Naive thymus-derived CD4-positive, alpha-beta T cell (primary cell): ENCODE data around the gene MFAP3. TPM values are rescaled to one million over a fixed set of nuclear protein-coding genes. Genes with fewer than 3 reads are reported as not detected.
"Not testable (repeated sequence)": the region's sequence is repeated elsewhere in the genome, so short reads cannot be mapped to it uniquely, and the experiment has no call there.

Source experiments
- ATAC-seq: fragments of 150-1000 bp; cut with Tn5 transposase; 2 replicates; pipeline ENCODE4 v1.10.0; 2021; ENCODE audit warnings: mild to moderate bottlenecking, moderate library complexity
- CTCF ChIA-PET: fragments of 350-600 bp; sonication (Branson Sonifier 250); formaldehyde crosslinking; loops from one replicate; lab custom pipeline; 2021; ENCODE audit warnings: antibody characterized with exemption; lab: Charles Lee
- POLR2A ChIA-PET: fragments of 350-600 bp; sonication (Branson Sonifier 250); formaldehyde crosslinking; loops from one replicate; lab custom pipeline; 2021; ENCODE audit warnings: antibody characterized with exemption, inconsistent platforms; lab: Charles Lee
- DNase-seq, 9 donors: peaks; one replicate each; pipeline versions ENCODE4 v3.0.0 to v3.0.0-alpha.2; 2020 to 2022; ENCODE audit warnings: mixed read lengths in 1 of 9
- H3K27ac ChIP-seq: one replicate; pipeline ENCODE4 v1.7.0; 2013; ENCODE audit warnings: mild to moderate bottlenecking, low read depth, low read length, moderate library complexity
- H3K27me3 ChIP-seq, 2 donors: one replicate each; pipeline ENCODE4 v1.7.0; 2013; ENCODE audit warnings: low read length in 2 of 2, mild to moderate bottlenecking in 2 of 2, moderate library complexity in 2 of 2; ENCODE audit not compliant: control insufficient read depth in 2 of 2, insufficient read depth in 2 of 2
- H3K36me3 ChIP-seq, 3 experiments: 1 replicate in 2 of 3; 2 replicates in 1 of 3; pipeline ENCODE4 v1.7.0; 2013; ENCODE audit warnings: low read length in 3 of 3, mild to moderate bottlenecking in 3 of 3, moderate library complexity in 1 of 3; ENCODE audit not compliant: insufficient read depth in 3 of 3, control insufficient read depth in 2 of 3
- H3K4me1 ChIP-seq, 2 donors: one replicate each; pipeline ENCODE4 v1.7.0; 2013; ENCODE audit warnings: low read length in 2 of 2, mild to moderate bottlenecking in 2 of 2, moderate library complexity in 1 of 2; ENCODE audit not compliant: control insufficient read depth in 2 of 2, insufficient read depth in 2 of 2
- H3K4me3 ChIP-seq: 2 replicates; pipeline ENCODE4 v1.7.0; 2013; ENCODE audit warnings: mild to moderate bottlenecking, low read length
- H3K9me3 ChIP-seq, 3 experiments: 1 replicate in 2 of 3; 2 replicates in 1 of 3; pipeline ENCODE4 v1.7.0; 2013; ENCODE audit warnings: low read length in 3 of 3; ENCODE audit not compliant: control insufficient read depth in 2 of 3
- H3K27ac Mint-ChIP-seq, 9 donors: one replicate each; pipeline ENCODE4 v1.8.0; 2020 to 2022; ENCODE audit warnings: mixed read lengths in 9 of 9, mild to moderate bottlenecking in 8 of 9, moderate library complexity in 5 of 9, inconsistent platforms in 2 of 9
- H3K27me3 Mint-ChIP-seq, 5 donors: one replicate each; pipeline ENCODE4 v1.8.0; 2021 to 2022; ENCODE audit warnings: mixed read lengths in 5 of 5, mild to moderate bottlenecking in 1 of 5
- H3K36me3 Mint-ChIP-seq, 5 donors: one replicate each; pipeline ENCODE4 v1.8.0; 2020 to 2022; ENCODE audit warnings: mixed read lengths in 5 of 5, mild to moderate bottlenecking in 3 of 5, inconsistent platforms in 1 of 5
- H3K4me1 Mint-ChIP-seq, 7 donors: one replicate each; pipeline ENCODE4 v1.8.0; 2020 to 2022; ENCODE audit warnings: mixed read lengths in 7 of 7, mild to moderate bottlenecking in 3 of 7, inconsistent platforms in 1 of 7
- H3K4me3 Mint-ChIP-seq, 10 donors: one replicate each; pipeline ENCODE4 v1.8.0; 2020 to 2022; ENCODE audit warnings: mild to moderate bottlenecking in 10 of 10, mixed read lengths in 10 of 10, moderate library complexity in 6 of 10, inconsistent platforms in 2 of 10
- H3K9me3 Mint-ChIP-seq, 11 donors: one replicate each; pipeline ENCODE4 v1.8.0; 2020 to 2022; ENCODE audit warnings: mixed read lengths in 11 of 11, mild to moderate bottlenecking in 4 of 11, inconsistent platforms in 1 of 11, moderate library complexity in 1 of 11
- intact Hi-C, 2 donors: fragments of 100-400 bp; cut with micrococcal nuclease; formaldehyde crosslinking; loops; one replicate each; pipeline ENCODE4 v1.15.1; 2023
- polyA plus RNA-seq, 2 donors: library from polyadenylated mRNA; unstranded; fragments of 300-500 nt; fragmentation: Illumina TruSeq; gene quantifications; one replicate each; pipeline ENCODE4 v1.2.3, GENCODE V29; 2021
- total RNA-seq, 6 experiments: library from RNA in 5 of 6; stranded (reverse) in 5 of 6; gene quantifications; 1 replicate in 5 of 6; 2 replicates in 1 of 6; pipeline ENCODE4 v1.2.3 and lab custom pipeline; 2021 to 2026

The MFAP3 gene
- total and polyA plus RNA-seq, 7 experiments from 2014 or later = 5.6 to 30.6 (median 16.8) TPM

DNA sequence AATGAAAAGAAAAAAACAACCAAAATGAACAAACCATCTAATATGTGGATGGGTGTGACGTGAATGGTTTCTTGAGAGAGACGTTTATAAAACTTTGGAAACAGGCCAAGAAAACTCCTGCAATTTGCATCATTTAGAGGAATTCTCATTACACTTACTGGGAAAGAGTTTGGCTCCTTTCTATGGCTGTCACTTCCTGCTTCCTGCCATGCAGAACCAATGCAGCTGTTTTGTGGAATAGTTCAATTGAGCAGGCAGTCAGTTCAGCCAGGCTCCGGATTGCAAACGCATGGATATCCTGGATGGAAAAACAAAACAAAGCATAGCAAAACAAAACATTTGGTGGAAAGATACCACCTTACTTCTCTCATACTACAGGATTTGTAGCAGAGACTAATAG, 36.7 kb upstream of the MFAP3 start:
- CTCF ChIA-PET = no interaction called here
- Histone ChIP-seq H3K27ac (no peak overlapping the region), H3K27me3 (no peaks in the 10 kb centered on the region), H3K9me3 (no peaks in the 10 kb centered on the region), H3K36me3 (peaks cover 0 to 45% (median 0%) of the 10 kb centered on the region in 3 experiments), H3K4me1 (no peaks in the 10 kb centered on the region), H3K4me3 (no peak overlapping the region)
- H3K36me3 Mint-ChIP-seq = peaks cover 16 to 71% (median 52%) of the 10 kb centered on the region in 5 donors
- no peak for DNase-seq
- no peak overlapping the region for H3K4me3 Mint-ChIP-seq
- no peaks in the 10 kb centered on the region for H3K4me1 Mint-ChIP-seq
- POLR2A ChIA-PET = interaction anchor here (0.7 kb wide), 1 partner anchor 34 kb away, joined by 3 read pairs; no protein-coding TSS in a partner anchor
- intact Hi-C loops = no loop called here
- no peak for ATAC-seq
- no peaks in the 10 kb centered on the region for H3K27me3 Mint-ChIP-seq
- H3K9me3 Mint-ChIP-seq = peaks cover 0 to 6% (median 0%) of the 10 kb centered on the region in 11 donors
- no peak overlapping the region for H3K27ac Mint-ChIP-seq

DNA sequence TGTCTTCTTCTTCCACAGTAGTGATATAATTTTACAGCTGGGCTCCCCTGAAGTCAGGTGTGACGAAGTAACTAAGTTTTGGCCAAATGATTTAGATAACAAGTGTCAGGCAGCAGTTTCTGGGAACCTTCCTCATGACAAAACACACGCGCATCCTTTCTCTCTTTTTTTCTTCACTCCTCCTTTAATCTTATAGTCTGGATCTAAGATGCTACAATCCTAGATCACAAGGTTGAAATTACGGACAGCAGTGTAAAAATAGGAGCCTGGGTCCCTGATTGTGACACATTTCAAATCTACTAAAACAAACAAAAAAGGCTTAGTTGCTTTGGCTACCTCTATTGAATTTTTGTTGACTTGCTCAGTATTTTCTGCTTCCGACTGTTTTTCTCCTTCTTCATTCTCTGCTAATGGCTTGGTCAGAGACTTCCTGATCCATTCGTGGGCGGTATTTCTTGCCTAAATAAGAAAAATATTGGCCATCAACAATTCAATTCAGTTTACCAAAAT, 36.2 kb upstream of the MFAP3 start:
- H3K36me3 ChIP-seq = peaks cover 0 to 42% (median 0%) of the 10 kb centered on the region in 3 experiments
- no peaks in the 10 kb centered on the region for H3K27me3 ChIP-seq
- POLR2A ChIA-PET = interaction anchor here (0.7 kb wide), 1 partner anchor 33 kb away, joined by 3 read pairs; no protein-coding TSS in a partner anchor
- ATAC-seq (no peak), DNase-seq (no peak)
- H3K4me1 ChIP-seq = no peaks in the 10 kb centered on the region
- Mint-ChIP-seq H3K27me3 (no peaks in the 10 kb centered on the region), H3K4me3 (no peak overlapping the region), H3K27ac (no peak overlapping the region), H3K4me1 (no peaks in the 10 kb centered on the region), H3K36me3 (peaks cover 14 to 70% (median 49%) of the 10 kb centered on the region in 5 donors), H3K9me3 (peaks cover 0 to 6% (median 0%) of the 10 kb centered on the region in 11 donors)
- H3K27ac ChIP-seq = no peak overlapping the region
- CTCF ChIA-PET = no interaction called here
- intact Hi-C loops = no loop called here
- H3K9me3 ChIP-seq = no peaks in the 10 kb centered on the region
- H3K4me3 ChIP-seq = no peak overlapping the region

GRCh38 chr5:154005648-154006047, 33.1 kb upstream of the MFAP3 start:
- POLR2A ChIA-PET = no interaction called here
- Histone ChIP-seq H3K27ac (no peak overlapping the region), H3K9me3 (no peaks in the 10 kb centered on the region), H3K4me3 (no peak overlapping the region), H3K36me3 (peaks cover 0 to 38% (median 0%) of the 10 kb centered on the region in 3 experiments), H3K4me1 (no peaks in the 10 kb centered on the region), H3K27me3 (no peaks in the 10 kb centered on the region)
- H3K4me3 Mint-ChIP-seq = no peak overlapping the region
- peaks cover 5 to 74% (median 47%) of the 10 kb centered on the region in 5 donors for H3K36me3 Mint-ChIP-seq
- H3K27me3 Mint-ChIP-seq = no peaks in the 10 kb centered on the region
- no peaks in the 10 kb centered on the region for H3K9me3 Mint-ChIP-seq
- CTCF ChIA-PET = interaction anchor here (0.6 kb wide), 1 partner anchor 15 kb away, joined by 3 read pairs; no protein-coding TSS in a partner anchor
- H3K4me1 Mint-ChIP-seq = no peaks in the 10 kb centered on the region
- intact Hi-C loops = no loop called here
- H3K27ac Mint-ChIP-seq = no peak overlapping the region
- no peak for ATAC-seq
- DNase-seq = no peak

DNA sequence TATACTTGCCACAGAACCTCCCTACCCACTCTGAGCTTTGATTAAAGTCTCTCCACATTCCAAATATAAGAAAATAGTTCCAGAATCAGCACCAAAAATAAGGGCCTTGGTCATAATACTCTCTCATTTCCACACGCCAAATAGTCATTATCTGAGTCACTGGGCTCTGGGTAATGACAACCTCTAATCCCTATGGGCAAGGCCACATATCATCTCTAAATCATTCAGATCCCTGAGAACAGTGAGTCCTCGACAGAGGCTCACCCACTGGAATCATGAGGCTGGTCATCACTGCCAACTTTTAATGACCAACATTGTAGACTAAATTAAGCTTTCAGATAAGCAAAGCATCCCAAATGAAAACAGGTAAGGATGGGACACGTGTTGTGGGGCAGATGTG, 28.1 kb upstream of the MFAP3 start:
- H3K4me1 Mint-ChIP-seq = peaks cover 0 to 8% (median 0%) of the 10 kb centered on the region in 7 donors
- Histone ChIP-seq H3K27me3 (no peaks in the 10 kb centered on the region), H3K4me3 (no peak overlapping the region), H3K9me3 (no peaks in the 10 kb centered on the region), H3K36me3 (peaks cover 0 to 40% (median 0%) of the 10 kb centered on the region in 3 experiments), H3K4me1 (no peaks in the 10 kb centered on the region), H3K27ac (no peak overlapping the region)
- intact Hi-C loops = no loop called here
- ChIA-PET POLR2A (no interaction called here), CTCF (no interaction called here)
- H3K27me3 Mint-ChIP-seq = no peaks in the 10 kb centered on the region
- peaks cover 0 to 2% (median 0%) of the 10 kb centered on the region in 11 donors for H3K9me3 Mint-ChIP-seq
- DNase-seq (no peak), ATAC-seq (no peak)
- H3K27ac Mint-ChIP-seq = no peak overlapping the region
- no peak overlapping the region for H3K4me3 Mint-ChIP-seq
- H3K36me3 Mint-ChIP-seq = peaks cover 18 to 82% (median 46%) of the 10 kb centered on the region in 5 donors

- H3K4me1 ChIP-seq = no peaks in the 10 kb centered on the region
- H3K27ac Mint-ChIP-seq = no peak overlapping the region
- no peak overlapping the region for H3K27ac ChIP-seq
- no peak for ATAC-seq
- peaks cover 0 to 24% (median 17%) of the 10 kb centered on the region in 7 donors for H3K4me1 Mint-ChIP-seq
- H3K9me3 ChIP-seq = no peaks in the 10 kb centered on the region
- peaks cover 0 to 34% (median 0%) of the 10 kb centered on the region in 3 experiments for H3K36me3 ChIP-seq
- H3K4me3 Mint-ChIP-seq = no peak overlapping the region
- ChIA-PET CTCF (no interaction called here), POLR2A (no interaction called here)
- H3K36me3 Mint-ChIP-seq = peaks cover 41 to 88% (median 68%) of the 10 kb centered on the region in 5 donors
- peaks cover 0 to 2% (median 0%) of the 10 kb centered on the region in 11 donors for H3K9me3 Mint-ChIP-seq
- H3K4me3 ChIP-seq = no peak overlapping the region
- DNase-seq = no peak
- intact Hi-C loops = no loop called here
- H3K27me3 ChIP-seq = no peaks in the 10 kb centered on the region
- H3K27me3 Mint-ChIP-seq = no peaks in the 10 kb centered on the region
Observed at GRCh38 chr5:154015071-154015693, 23.6 kb upstream of the MFAP3 start.

DNA sequence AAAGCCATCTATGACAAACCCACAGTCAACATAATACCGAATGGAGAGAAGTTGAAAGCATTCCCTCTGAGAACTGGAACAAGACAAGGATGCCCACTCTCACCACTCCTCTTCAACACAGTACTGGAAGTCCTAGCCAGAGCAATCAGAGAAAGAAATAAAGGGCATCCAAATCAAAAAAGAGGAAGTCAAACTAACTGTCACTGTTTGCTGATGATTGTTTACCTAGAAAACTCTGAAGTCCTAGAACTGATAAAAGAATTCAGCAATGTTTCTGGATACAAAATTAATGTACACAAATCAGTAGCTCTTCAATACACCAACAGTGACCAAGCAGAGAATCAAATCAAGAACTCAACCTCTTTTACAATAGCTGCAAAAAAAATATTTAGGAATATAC, 19.8 kb upstream of the MFAP3 start:
- CTCF ChIA-PET, H3K27ac Mint-ChIP-seq, H3K4me3 Mint-ChIP-seq, H3K4me3 ChIP-seq, H3K27me3 Mint-ChIP-seq, H3K9me3 Mint-ChIP-seq, H3K4me1 ChIP-seq, H3K9me3 ChIP-seq, ATAC-seq, POLR2A ChIA-PET, H3K27me3 ChIP-seq, H3K27ac ChIP-seq, DNase-seq, intact Hi-C loops: not testable (repeated sequence)
- H3K4me1 Mint-ChIP-seq = peaks cover 0 to 30% (median 27%) of the 10 kb centered on the region in 7 donors
- peaks cover 52 to 93% (median 80%) of the 10 kb centered on the region in 5 donors for H3K36me3 Mint-ChIP-seq
- H3K36me3 ChIP-seq = peaks cover 0 to 13% (median 3%) of the 10 kb centered on the region in 3 experiments
